HepG2 (cell line): ENCODE measurements around the gene RHBDD3. TPM values are rescaled to one million over a fixed set of nuclear protein-coding genes. Genes with fewer than 3 reads are reported as not detected.

Experiments
- ATAC-seq: fragments of 200-7000 bp; cut with Tn5 transposase; 3 replicates; pipeline ENCODE4 v1.9.1; 2020; ENCODE audit warnings: mild to moderate bottlenecking, moderate library complexity
- BruUV-seq: library from RNA; stranded (reverse); fragments of 400-500 nt; replicated peaks from 2 replicates; lab custom pipeline; 2021; lab: Mats Ljungman, UMichigan
- CTCF ChIA-PET: fragments of 300-600 bp; formaldehyde crosslinking; extraction: SDS; loops from one replicate; lab custom pipeline; 2021; ENCODE audit warnings: low total read pairs, inconsistent platforms, low intra/inter-chr PET ratio; lab: Yijun Ruan, JAX
- POLR2A ChIA-PET: fragments of 350-600 bp; sonication (Branson Sonifier 250); formaldehyde crosslinking; loops from one replicate; lab custom pipeline; 2020; ENCODE audit warnings: antibody characterized with exemption, inconsistent platforms; lab: Yijun Ruan, JAX
- DNase-seq: peaks from one replicate; pipeline ENCODE4 v3.0.0-alpha.2; 2015; ENCODE audit warnings: low spot score
- FAIRE-seq: peaks from 3 replicates; lab custom pipeline; 2011; peaks lifted over from hg19 to GRCh38; lab: Jason Lieb, UNC
- H2AFZ ChIP-seq: one replicate; pipeline ENCODE4 v1.6.1; 2011; ENCODE audit warnings: low read length, inconsistent platforms
- H3K27ac ChIP-seq: fragments of 300-600 bp; 3 replicates; pipeline ENCODE4 v1.8.0; 2011; ENCODE audit warnings: mixed run types, mild to moderate bottlenecking, mixed read lengths, low read length, inconsistent platforms; ENCODE audit not compliant: insufficient read depth; ENCODE audit errors: extremely low read length
- H3K27me3 ChIP-seq, 2 experiments: fragments of 200-600 bp in 1 of 2; 2 replicates in 1 of 2; 3 replicates in 1 of 2; pipeline versions ENCODE4 v1.6.0 to v1.8.0; 2011; ENCODE audit warnings: low read length in 2 of 2, mild to moderate bottlenecking in 2 of 2, moderate library complexity in 2 of 2, inconsistent platforms in 1 of 2; ENCODE audit not compliant: insufficient read depth in 2 of 2, control insufficient read depth in 1 of 2
- H3K36me3 ChIP-seq, 2 experiments: fragments of 200-600 bp in 1 of 2; replicated peaks in 1 of 2; 2 replicates in 1 of 2; 3 replicates in 1 of 2; pipeline versions ENCODE4 v1.5.1 to v1.8.0; 2011; ENCODE audit warnings: low read length in 2 of 2, inconsistent platforms in 1 of 2; ENCODE audit not compliant: insufficient read depth in 2 of 2, control insufficient read depth in 1 of 2
- H3K4me1 ChIP-seq: 2 replicates; pipeline ENCODE4 v1.5.1; 2012; ENCODE audit warnings: low read length, inconsistent platforms; ENCODE audit not compliant: insufficient read depth
- H3K4me2 ChIP-seq: 2 replicates; pipeline ENCODE4 v1.6.0; 2011; ENCODE audit warnings: low read depth, low read length, inconsistent platforms
- H3K4me3 ChIP-seq, 3 experiments: fragments of 200-600 bp in 1 of 3; sonication (generic), shearing (Covaris generic) in 1 of 3; replicated peaks in 1 of 3; 2 replicates each; pipeline ENCODE4 v1.5.1; 2011 to 2016; ENCODE audit warnings: low read length in 3 of 3, inconsistent platforms in 2 of 3, low read depth in 2 of 3, mild to moderate bottlenecking in 2 of 3, control low read depth in 1 of 3, mixed read lengths in 1 of 3; ENCODE audit not compliant: insufficient read depth in 1 of 3
- H3K79me2 ChIP-seq: one replicate; pipeline ENCODE4 v1.6.1; 2011; ENCODE audit warnings: low read length, inconsistent platforms; ENCODE audit not compliant: insufficient read depth
- H3K9ac ChIP-seq: 2 replicates; pipeline ENCODE4 v1.6.0; 2011; ENCODE audit warnings: mild to moderate bottlenecking, low read depth, low read length, inconsistent platforms; ENCODE audit not compliant: insufficient read depth
- H3K9me3 ChIP-seq: 2 replicates; pipeline ENCODE4 v1.5.1; 2012; ENCODE audit warnings: mild to moderate bottlenecking, low read length
- H4K20me1 ChIP-seq: 2 replicates; pipeline ENCODE4 v1.6.0; 2011; ENCODE audit warnings: inconsistent platforms, mild to moderate bottlenecking, low read length, moderate library complexity; ENCODE audit not compliant: insufficient read depth
- HNRNPL ChIP-seq: fragments of 200-400 bp; formaldehyde crosslinking; IDR thresholded peaks from 2 replicates; pipeline ENCODE4 v1.6.1; 2017; ENCODE audit warnings: mild to moderate bottlenecking, low read depth, low read length
- JUND ChIP-seq: sonication (generic); formaldehyde crosslinking; IDR thresholded peaks from 2 replicates; pipeline ENCODE4 v1.8.0; 2022; ENCODE audit warnings: mild to moderate bottlenecking, missing genetic modification reagents
- MXD4 ChIP-seq: IDR thresholded peaks from 2 replicates; pipeline ENCODE4 v1.6.1; 2016; ENCODE audit warnings: mild to moderate bottlenecking, missing biosample characterization, missing genetic modification reagents
- NFATC3 ChIP-seq: sonication (generic); formaldehyde crosslinking; IDR thresholded peaks from 2 replicates; pipeline ENCODE4 v1.5.1; 2020; ENCODE audit warnings: mild to moderate bottlenecking, missing genetic modification reagents
- RBFOX2 ChIP-seq: fragments of 200-400 bp; formaldehyde crosslinking; IDR thresholded peaks from 2 replicates; pipeline ENCODE4 v1.6.1; 2017; ENCODE audit warnings: low read depth, mild to moderate bottlenecking, low read length
- TFAP4 ChIP-seq: sonication (generic); IDR thresholded peaks from 2 replicates; pipeline ENCODE4 v1.6.1; 2016; ENCODE audit warnings: low read depth, borderline replicate concordance
- ZBTB38 ChIP-seq: sonication (generic); formaldehyde crosslinking; IDR thresholded peaks from 2 replicates; pipeline ENCODE4 v1.5.1; 2020; ENCODE audit warnings: mild to moderate bottlenecking, missing genetic modification reagents
- ZFP62 ChIP-seq: sonication (generic); formaldehyde crosslinking; IDR thresholded peaks from 2 replicates; pipeline ENCODE4 v1.4.0; 2020; ENCODE audit warnings: missing genetic modification reagents
- ZNF253 ChIP-seq: sonication (generic); formaldehyde crosslinking; IDR thresholded peaks from 2 replicates; pipeline ENCODE4 v1.8.0; 2022; ENCODE audit warnings: mild to moderate bottlenecking, missing genetic modification reagents, borderline replicate concordance
- ZNF784 ChIP-seq: sonication (generic); formaldehyde crosslinking; IDR thresholded peaks from 2 replicates; pipeline ENCODE4 v1.5.1; 2020; ENCODE audit warnings: missing genetic modification reagents, mild to moderate bottlenecking, borderline replicate concordance
- WGBS: methylation state at CpG from one replicate; pipeline ENCODE4 v1.1.6; 2017; ENCODE audit warnings: low lambda C conversion rate; 5-methylcytosine and 5-hydroxymethylcytosine counted together
- in situ Hi-C: cut with HindIII; loops from 2 replicates; pipeline ENCODE4 v1.10.0; 2017; ENCODE audit warnings: low pct_unique_long_range_greater_than_20kb; ENCODE audit not compliant: extremely low pct_ligation_motif_present
- intact Hi-C: fragments of 100-400 bp; cut with micrococcal nuclease; formaldehyde crosslinking; loops from one replicate; pipeline ENCODE4 v1.10.0; 2022; ENCODE audit not compliant: unreplicated experiment
- polyA plus RNA-seq, 8 experiments: library from polyadenylated mRNA; depleted of rRNA in 3 of 8; stranded (reverse) in 7 of 8; unstranded in 1 of 8; fragments of >200 nt; fragmentation: Illumina TruSeq in 4 of 8; extraction: Trizol in 4 of 8; gene quantifications; 2 replicates each; pipeline versions ENCODE4 v1.2.1 to v1.2.3, GENCODE V29; 2011 to 2016; ENCODE audit warnings: low read depth in 4 of 8, missing spikeins in 1 of 8, mixed read lengths in 1 of 8; ENCODE audit not compliant: insufficient read depth in 1 of 8
- total RNA-seq, 5 experiments: library from RNA; depleted of rRNA; stranded (reverse); fragments of >200 nt; fragmentation: Illumina TruSeq; extraction: Trizol; gene quantifications; 2 replicates each; pipeline ENCODE4 v1.2.3, GENCODE V29; 2016; ENCODE audit warnings: low read depth in 1 of 5
- TF ChIP-seq, protein P1 (sequence below): sonication (generic); formaldehyde crosslinking; IDR thresholded peaks from 2 replicates; pipeline ENCODE4 v1.8.1; 2023; ENCODE audit warnings: mild to moderate bottlenecking, inconsistent platforms, moderate library complexity, missing genetic modification reagents, borderline replicate concordance
- TF ChIP-seq, protein P2 (sequence below): sonication (generic); formaldehyde crosslinking; conservative IDR thresholded peaks from 2 replicates; pipeline ENCODE4 v1.8.0; 2022; ENCODE audit warnings: missing genetic modification reagents
- TF ChIP-seq, protein P3 (sequence below): IDR thresholded peaks from 2 replicates; pipeline ENCODE4 v1.6.1; 2016; ENCODE audit warnings: low read depth, missing genetic modification reagents, missing compliant biosample characterization

Gene RHBDD3
- total and polyA plus RNA-seq, 2 of the 13 experiments (the other 11 are each of a cell fraction or from before 2014, with no cell fraction given) = 12.1 to 26.7 TPM

GRCh38 chr22:29308148-29308790 is 40.5 kb upstream of the RHBDD3 start:
- Histone ChIP-seq H3K79me2 (no peaks in the 10 kb centered on the region), H4K20me1 (no peaks in the 10 kb centered on the region), H3K4me1 (peaks cover 62% of the 10 kb centered on the region), H3K9me3 (no peaks in the 10 kb centered on the region), H2AFZ (no peak overlapping the region), H3K36me3 (no peaks in the 10 kb centered on the region), H3K27ac (no peak overlapping the region), H3K4me3 (no peak overlapping the region), H3K27me3 (peaks cover 0 to 3% of the 10 kb centered on the region in 2 experiments; a peak in 1 of 5 replicates), H3K9ac (no peak overlapping the region), H3K4me2 (no peak overlapping the region)
- POLR2A ChIA-PET = no interaction called here
- no TSS peak for BruUV-seq
- ATAC-seq = no peak
- no peak for TF ChIP-seq ZNF253
- no peak for TF ChIP-seq NFATC3
- no peak for TF ChIP-seq MXD4
- TF ChIP-seq, protein P1, sequence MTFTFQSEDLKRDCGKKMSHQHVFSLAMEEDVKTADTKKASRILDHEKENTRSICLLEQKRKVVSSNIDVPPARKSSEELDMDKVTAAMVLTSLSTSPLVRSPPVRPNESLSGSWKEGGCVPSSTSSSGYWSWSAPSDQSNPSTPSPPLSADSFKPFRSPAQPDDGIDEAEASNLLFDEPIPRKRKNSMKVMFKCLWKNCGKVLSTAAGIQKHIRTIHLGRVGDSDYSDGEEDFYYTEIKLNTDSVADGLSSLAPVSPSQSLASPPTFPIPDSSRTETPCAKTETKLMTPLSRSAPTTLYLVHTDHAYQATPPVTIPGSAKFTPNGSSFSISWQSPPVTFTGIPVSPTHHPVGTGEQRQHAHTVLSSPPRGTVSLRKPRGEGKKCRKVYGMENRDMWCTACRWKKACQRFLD = no peak
- TF ChIP-seq TFAP4 = no peak
- peak; percentile 90 for TF ChIP-seq HNRNPL
- TF ChIP-seq RBFOX2 = no peak
- TF ChIP-seq, protein P2, sequence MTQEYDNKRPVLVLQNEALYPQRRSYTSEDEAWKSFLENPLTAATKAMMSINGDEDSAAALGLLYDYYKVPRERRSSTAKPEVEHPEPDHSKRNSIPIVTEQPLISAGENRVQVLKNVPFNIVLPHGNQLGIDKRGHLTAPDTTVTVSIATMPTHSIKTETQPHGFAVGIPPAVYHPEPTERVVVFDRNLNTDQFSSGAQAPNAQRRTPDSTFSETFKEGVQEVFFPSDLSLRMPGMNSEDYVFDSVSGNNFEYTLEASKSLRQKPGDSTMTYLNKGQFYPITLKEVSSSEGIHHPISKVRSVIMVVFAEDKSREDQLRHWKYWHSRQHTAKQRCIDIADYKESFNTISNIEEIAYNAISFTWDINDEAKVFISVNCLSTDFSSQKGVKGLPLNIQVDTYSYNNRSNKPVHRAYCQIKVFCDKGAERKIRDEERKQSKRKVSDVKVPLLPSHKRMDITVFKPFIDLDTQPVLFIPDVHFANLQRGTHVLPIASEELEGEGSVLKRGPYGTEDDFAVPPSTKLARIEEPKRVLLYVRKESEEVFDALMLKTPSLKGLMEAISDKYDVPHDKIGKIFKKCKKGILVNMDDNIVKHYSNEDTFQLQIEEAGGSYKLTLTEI (CRISPR knock-in tag) = no peak
- TF ChIP-seq ZFP62 = no peak
- TF ChIP-seq ZBTB38 (CRISPR knock-in tag) = peak; percentile 78
- no peak for TF ChIP-seq ZNF784 (CRISPR knock-in tag)
- TF ChIP-seq, protein P3, sequence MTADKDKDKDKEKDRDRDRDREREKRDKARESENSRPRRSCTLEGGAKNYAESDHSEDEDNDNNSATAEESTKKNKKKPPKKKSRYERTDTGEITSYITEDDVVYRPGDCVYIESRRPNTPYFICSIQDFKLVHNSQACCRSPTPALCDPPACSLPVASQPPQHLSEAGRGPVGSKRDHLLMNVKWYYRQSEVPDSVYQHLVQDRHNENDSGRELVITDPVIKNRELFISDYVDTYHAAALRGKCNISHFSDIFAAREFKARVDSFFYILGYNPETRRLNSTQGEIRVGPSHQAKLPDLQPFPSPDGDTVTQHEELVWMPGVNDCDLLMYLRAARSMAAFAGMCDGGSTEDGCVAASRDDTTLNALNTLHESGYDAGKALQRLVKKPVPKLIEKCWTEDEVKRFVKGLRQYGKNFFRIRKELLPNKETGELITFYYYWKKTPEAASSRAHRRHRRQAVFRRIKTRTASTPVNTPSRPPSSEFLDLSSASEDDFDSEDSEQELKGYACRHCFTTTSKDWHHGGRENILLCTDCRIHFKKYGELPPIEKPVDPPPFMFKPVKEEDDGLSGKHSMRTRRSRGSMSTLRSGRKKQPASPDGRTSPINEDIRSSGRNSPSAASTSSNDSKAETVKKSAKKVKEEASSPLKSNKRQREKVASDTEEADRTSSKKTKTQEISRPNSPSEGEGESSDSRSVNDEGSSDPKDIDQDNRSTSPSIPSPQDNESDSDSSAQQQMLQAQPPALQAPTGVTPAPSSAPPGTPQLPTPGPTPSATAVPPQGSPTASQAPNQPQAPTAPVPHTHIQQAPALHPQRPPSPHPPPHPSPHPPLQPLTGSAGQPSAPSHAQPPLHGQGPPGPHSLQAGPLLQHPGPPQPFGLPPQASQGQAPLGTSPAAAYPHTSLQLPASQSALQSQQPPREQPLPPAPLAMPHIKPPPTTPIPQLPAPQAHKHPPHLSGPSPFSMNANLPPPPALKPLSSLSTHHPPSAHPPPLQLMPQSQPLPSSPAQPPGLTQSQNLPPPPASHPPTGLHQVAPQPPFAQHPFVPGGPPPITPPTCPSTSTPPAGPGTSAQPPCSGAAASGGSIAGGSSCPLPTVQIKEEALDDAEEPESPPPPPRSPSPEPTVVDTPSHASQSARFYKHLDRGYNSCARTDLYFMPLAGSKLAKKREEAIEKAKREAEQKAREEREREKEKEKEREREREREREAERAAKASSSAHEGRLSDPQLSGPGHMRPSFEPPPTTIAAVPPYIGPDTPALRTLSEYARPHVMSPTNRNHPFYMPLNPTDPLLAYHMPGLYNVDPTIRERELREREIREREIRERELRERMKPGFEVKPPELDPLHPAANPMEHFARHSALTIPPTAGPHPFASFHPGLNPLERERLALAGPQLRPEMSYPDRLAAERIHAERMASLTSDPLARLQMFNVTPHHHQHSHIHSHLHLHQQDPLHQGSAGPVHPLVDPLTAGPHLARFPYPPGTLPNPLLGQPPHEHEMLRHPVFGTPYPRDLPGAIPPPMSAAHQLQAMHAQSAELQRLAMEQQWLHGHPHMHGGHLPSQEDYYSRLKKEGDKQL (CRISPR knock-in tag) = no peak
- TF ChIP-seq JUND (CRISPR knock-in tag) = no peak
- no peak for FAIRE-seq
- intact Hi-C loops = no loop called here
- WGBS = 91% methylated on average over 11 of the region's 50 CpGs
- no peak for DNase-seq
- in situ Hi-C loops = loop anchor here (5.0 kb wide), 1 partner anchor 49 kb away; no protein-coding TSS in a partner anchor
- CTCF ChIA-PET = no interaction called here
